Heart left ventricle (tissue), 16 donors: ENCODE measurements around the gene UBR3. TPM values are rescaled to one million over a fixed set of nuclear protein-coding genes. Genes with fewer than 3 reads are reported as not detected.
"Not testable (repeated sequence)": the region's sequence is repeated elsewhere in the genome, so short reads cannot be mapped to it uniquely, and the experiment has no call there.

Experiments
- ATAC-seq, 4 donors: fragments of 200-7000 bp; cut with Tn5 transposase; one replicate each; pipeline ENCODE4 v1.9.1; 2020 to 2022; ENCODE audit warnings: moderate library complexity in 4 of 4, mild to moderate bottlenecking in 3 of 4, moderate number of reproducible peaks in 1 of 4
- DNase-seq, 5 donors: peaks; one replicate each; pipeline ENCODE4 v3.0.0-alpha.2; 2020
- H3K27ac ChIP-seq, 12 donors: fragments of 200-600 bp; sonication (generic) in 4 of 12; one replicate each; pipeline versions ENCODE4 v1.5.0 to v1.8.0; 2016 to 2022; ENCODE audit warnings: mild to moderate bottlenecking in 2 of 12
- H3K27me3 ChIP-seq, 9 donors: fragments of 200-600 bp; sonication (generic) in 2 of 9; one replicate each; pipeline versions ENCODE4 v1.5.1 to v1.8.0; 2016 to 2022; ENCODE audit warnings: mild to moderate bottlenecking in 3 of 9
- H3K36me3 ChIP-seq, 9 donors: fragments of 200-600 bp; sonication (generic) in 2 of 9; one replicate each; pipeline versions ENCODE4 v1.5.0 to v1.8.0; 2018 to 2022; ENCODE audit warnings: mild to moderate bottlenecking in 2 of 9
- H3K4me1 ChIP-seq, 12 donors: fragments of 200-600 bp; sonication (generic) in 4 of 12; one replicate each; pipeline versions ENCODE4 v1.5.0 to v1.8.0; 2016 to 2022; ENCODE audit warnings: mild to moderate bottlenecking in 3 of 12
- H3K4me3 ChIP-seq, 12 donors: fragments of 200-600 bp; sonication (generic) in 4 of 12; one replicate each; pipeline versions ENCODE4 v1.5.0 to v1.8.0; 2017 to 2022; ENCODE audit warnings: mild to moderate bottlenecking in 9 of 12, moderate library complexity in 4 of 12
- H3K9me3 ChIP-seq, 12 donors: fragments of 200-600 bp; sonication (generic) in 4 of 12; one replicate each; pipeline versions ENCODE4 v1.5.0 to v1.8.0; 2016 to 2022; ENCODE audit warnings: mild to moderate bottlenecking in 1 of 12
- CTCF ChIP-seq, 12 donors: fragments of 200-600 bp; sonication (generic) in 4 of 12; IDR thresholded peaks; one replicate each; pipeline versions ENCODE4 v1.5.0 to v1.8.0; 2018 to 2022; ENCODE audit warnings: antibody characterized with exemption in 12 of 12, mild to moderate bottlenecking in 5 of 12
- POLR2A ChIP-seq, 2 donors: fragments of 450-650 bp; IDR thresholded peaks; one replicate each; pipeline ENCODE4 v1.6.1; 2017; ENCODE audit warnings: antibody characterized with exemption in 2 of 2, mild to moderate bottlenecking in 2 of 2, moderate library complexity in 2 of 2
- WGBS, 4 donors: extraction: QIAGEN DNeasy Blood & Tissue Kit in 2 of 4; methylation state at CpG; one replicate each; pipeline versions ENCODE4 v1.1.5 to v1.1.7; 2013 to 2018; 5-methylcytosine and 5-hydroxymethylcytosine counted together
- intact Hi-C, 10 donors: fragments of 100-400 bp; cut with DNase I; formaldehyde crosslinking; loops; one replicate each; pipeline versions ENCODE4 v1.11.1 to v1.14.2; 2022
- polyA plus RNA-seq, 2 donors: library from polyadenylated mRNA; stranded (reverse); fragments of 200-250 nt; gene quantifications; one replicate each; pipeline ENCODE4 v1.2.3, GENCODE V29; 2013
- total RNA-seq, 9 donors: library from RNA; depleted of rRNA in 2 of 9; stranded (reverse); fragments of >200 nt in 2 of 9; fragmentation: NEBNext Ultra II Directional in 3 of 9; extraction: Animal tissue kit (Norgen Biotek cat#: 25700) in 3 of 9; gene quantifications; one replicate each; pipeline versions ENCODE4 v1.1.0 to v1.2.4, GENCODE V29; 2016 to 2023
- donor health status: ischemic (EF 13 %, LVEDD 7.1; RV severe dilation, severe dysfunction).
- donor health status: healthy with polysubstance abuse.
- donor health status: DM: no; HTN: yes; CAD: no.
- donor health status: DM: no; HTN: no; CAD: no.
- donor health status: ischemic (EF 25% LVEDD 6.9; RV normal size, moderate dysfunction).
- donor health status: ischemic (EF 25% LVEDD 5.7; RV mildly dilated, moderate dysfunction).
- donor health status: healthy.
- donor health status: DM: yes; HTN: yes; CAD: no.
- donor health status: ischemic (EF 35%, LVEDD 5.7; RV mildly dilated, moderate dysfunction).
- donor health status: nonischemic (EF 11% LVEDD 7.7; RV severe dilation, severe dysfunction).
- donor health status: DM: yes; HTN: yes; CAD: no.
- donor health status: PGD.
- donor health status: ischemic (EF 29% LVEDD 5.4; RV normal size, mild dysfunction).
- donor health status: nonischemic (EF 23%, LVEDD 6.1; RV moderate dilation, normal function).

Gene UBR3
- total and polyA plus RNA-seq, 11 donors = 34.8 to 137 (median 106) TPM

- Histone ChIP-seq H3K27ac (no peak overlapping the region), H3K4me1 (peaks cover 0 to 13% (median 0%) of the 10 kb centered on the region in 12 donors), H3K4me3 (no peak overlapping the region), H3K27me3 (no peaks in the 10 kb centered on the region), H3K36me3 (peaks cover 0 to 94% (median 86%) of the 10 kb centered on the region in 9 donors), H3K9me3 (no peaks in the 10 kb centered on the region)
- no peak for TF ChIP-seq CTCF (IDR thresholded peaks at IDR 0.05)
- TF ChIP-seq POLR2A (IDR thresholded peaks at IDR 0.05) = no peak
- ATAC-seq (no peak), DNase-seq (no peak)
- intact Hi-C loops = no loop called here
Measured at GRCh38 chr2:169806586-169806985, 20.7 kb upstream of the UBR3 start.

DNA sequence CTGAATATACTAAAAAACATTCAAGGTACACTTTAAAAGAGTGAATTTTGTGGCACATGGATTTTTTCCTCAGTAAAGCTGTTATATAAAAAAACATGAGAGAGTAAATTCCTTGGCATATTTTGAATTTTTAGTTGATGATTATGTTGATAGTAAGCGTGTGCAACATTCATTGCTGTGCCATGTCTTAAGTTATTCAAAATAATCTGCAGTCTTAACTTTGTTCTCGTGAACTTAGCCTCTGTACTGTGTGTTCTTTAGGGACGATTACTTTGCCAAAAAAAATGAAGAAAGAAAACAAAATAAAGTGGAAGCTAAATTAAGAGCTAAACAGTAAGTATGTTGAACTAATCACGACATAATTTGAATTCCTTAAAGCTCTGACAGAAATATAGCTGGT, 19.0 kb upstream of the UBR3 start:
- 66 to 83% (median 70%) methylated on average over 4 of the region's 4 CpGs for WGBS, 4 donors
- H3K36me3 ChIP-seq = peaks cover 0 to 96% (median 86%) of the 10 kb centered on the region in 9 donors
- ATAC-seq (no peak), DNase-seq (no peak)
- H3K9me3 ChIP-seq = no peaks in the 10 kb centered on the region
- H3K4me3 ChIP-seq = no peak overlapping the region
- H3K27me3 ChIP-seq = no peaks in the 10 kb centered on the region
- TF ChIP-seq POLR2A (IDR thresholded peaks at IDR 0.05) (no peak), CTCF (IDR thresholded peaks at IDR 0.05) (no peak)
- no peak overlapping the region for H3K27ac ChIP-seq
- H3K4me1 ChIP-seq = peaks cover 0 to 6% (median 0%) of the 10 kb centered on the region in 12 donors
- intact Hi-C loops = no loop called here

GRCh38 chr2:169815849-169816248, 11.4 kb upstream of the UBR3 start:
- no peak for ATAC-seq
- no peak for TF ChIP-seq CTCF (IDR thresholded peaks at IDR 0.05)
- no peak for TF ChIP-seq POLR2A (IDR thresholded peaks at IDR 0.05)
- H3K27me3 ChIP-seq = no peaks in the 10 kb centered on the region
- DNase-seq = no peak
- H3K4me1 ChIP-seq = no peaks in the 10 kb centered on the region
- peaks cover 0 to 100% (median 87%) of the 10 kb centered on the region in 9 donors for H3K36me3 ChIP-seq
- intact Hi-C loops = no loop called here
- no peak overlapping the region for H3K27ac ChIP-seq
- no peak overlapping the region for H3K4me3 ChIP-seq
- H3K9me3 ChIP-seq = peaks cover 0 to 13% (median 0%) of the 10 kb centered on the region in 12 donors
- 33 to 59% (median 46%) methylated on average over 1 of the region's 1 CpG for WGBS, 4 donors

- H3K4me3 ChIP-seq, H3K27ac ChIP-seq, H3K27me3 ChIP-seq, ATAC-seq, DNase-seq, H3K4me1 ChIP-seq, intact Hi-C loops: not testable (repeated sequence)
- Histone ChIP-seq H3K36me3 (peaks cover 0 to 95% (median 76%) of the 10 kb centered on the region in 9 donors), H3K9me3 (peaks cover 0 to 13% (median 0%) of the 10 kb centered on the region in 12 donors)
Measured at GRCh38 chr2:169816961-169817360, 10.3 kb upstream of the UBR3 start.

GRCh38 chr2:169817369-169817768, 9.9 kb upstream of the UBR3 start:
- H3K4me1 ChIP-seq = peaks cover 0 to 11% (median 2%) of the 10 kb centered on the region in 12 donors
- not testable (repeated sequence) for ATAC-seq

More at GRCh38 chr2:169817369-169817768, 9.9 kb upstream of the UBR3 start:
- H3K4me3 ChIP-seq, DNase-seq, H3K27me3 ChIP-seq, H3K27ac ChIP-seq, intact Hi-C loops: not testable (repeated sequence)
- 95 to 98% (median 97%) methylated on average over 6 of the region's 6 CpGs for WGBS, 4 donors
- Histone ChIP-seq H3K36me3 (peaks cover 0 to 91% (median 71%) of the 10 kb centered on the region in 9 donors), H3K9me3 (peaks cover 0 to 13% (median 0%) of the 10 kb centered on the region in 12 donors)
